ENCODE data around the gene HRK. TPM values are rescaled to one million over a fixed set of nuclear protein-coding genes. Genes with fewer than 3 reads are reported as not detected.
"Not testable (repeated sequence)": the region's sequence is repeated elsewhere in the genome, so short reads cannot be mapped to it uniquely, and the experiment has no call there.

Gene HRK
- polyA plus RNA-seq, 4 donors = 0.32 to 0.72 (median 0.58) TPM

- no peak for DNase-seq (ENCODE audit: low read depth in 4 of 4, low spot score in 3 of 4)
Measured at GRCh38 chr12:116827432-116827831, 53.8 kb downstream of the HRK start.

DNA sequence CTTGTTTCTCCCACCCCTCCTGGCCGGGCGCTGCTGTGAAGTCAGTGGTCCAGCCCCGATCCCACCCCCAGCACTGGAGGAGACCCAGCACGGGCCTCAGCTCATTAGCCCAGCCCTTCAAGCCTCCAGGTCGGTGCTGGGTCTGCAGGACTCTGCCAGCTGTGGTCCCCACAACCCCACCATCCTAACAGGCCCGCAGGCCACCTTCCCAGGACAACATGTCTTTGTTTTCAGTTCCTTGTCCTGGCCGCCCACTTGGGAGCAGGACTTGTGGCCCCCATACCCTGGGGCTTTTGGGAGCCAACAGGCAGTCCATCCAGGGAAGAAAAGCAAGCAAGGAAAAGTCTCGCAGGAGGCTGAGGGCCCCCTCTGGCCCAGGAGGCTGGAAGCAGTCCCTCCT is 60.0 kb downstream of the HRK start:
- DNase-seq (ENCODE audit: low read depth in 4 of 4, low spot score in 3 of 4) = no peak

DNA sequence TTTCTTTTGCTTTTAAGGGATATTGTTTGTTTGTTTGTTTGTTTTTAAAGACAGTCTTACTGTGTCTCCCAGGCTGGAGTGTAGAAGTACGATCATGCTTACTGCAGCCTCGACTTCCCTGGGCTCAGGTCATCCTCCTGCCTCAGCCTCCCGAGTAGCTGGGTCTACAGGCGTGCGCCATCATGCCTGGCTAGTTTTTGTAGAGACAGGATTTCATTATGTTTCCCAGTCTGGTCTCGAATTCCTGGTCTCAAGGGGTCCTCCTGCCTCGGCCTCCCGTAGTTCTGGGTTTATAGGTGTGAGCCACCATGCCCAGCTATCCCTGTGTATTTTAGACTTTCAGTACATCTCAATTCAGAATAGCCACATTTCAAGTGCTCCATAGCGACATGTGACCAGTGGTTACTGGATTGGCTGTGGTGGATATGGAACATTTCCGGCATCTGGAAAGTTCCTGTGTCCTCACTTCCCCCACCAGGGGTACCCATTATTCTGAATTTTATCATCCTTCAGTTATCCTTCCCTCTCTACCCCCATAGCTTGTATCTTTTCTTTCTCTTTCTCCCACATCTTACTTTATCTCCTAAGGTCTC is 61.1 kb downstream of the HRK start:
- DNase-seq (ENCODE audit: low read depth in 4 of 4, low spot score in 3 of 4) = no peak

DNA sequence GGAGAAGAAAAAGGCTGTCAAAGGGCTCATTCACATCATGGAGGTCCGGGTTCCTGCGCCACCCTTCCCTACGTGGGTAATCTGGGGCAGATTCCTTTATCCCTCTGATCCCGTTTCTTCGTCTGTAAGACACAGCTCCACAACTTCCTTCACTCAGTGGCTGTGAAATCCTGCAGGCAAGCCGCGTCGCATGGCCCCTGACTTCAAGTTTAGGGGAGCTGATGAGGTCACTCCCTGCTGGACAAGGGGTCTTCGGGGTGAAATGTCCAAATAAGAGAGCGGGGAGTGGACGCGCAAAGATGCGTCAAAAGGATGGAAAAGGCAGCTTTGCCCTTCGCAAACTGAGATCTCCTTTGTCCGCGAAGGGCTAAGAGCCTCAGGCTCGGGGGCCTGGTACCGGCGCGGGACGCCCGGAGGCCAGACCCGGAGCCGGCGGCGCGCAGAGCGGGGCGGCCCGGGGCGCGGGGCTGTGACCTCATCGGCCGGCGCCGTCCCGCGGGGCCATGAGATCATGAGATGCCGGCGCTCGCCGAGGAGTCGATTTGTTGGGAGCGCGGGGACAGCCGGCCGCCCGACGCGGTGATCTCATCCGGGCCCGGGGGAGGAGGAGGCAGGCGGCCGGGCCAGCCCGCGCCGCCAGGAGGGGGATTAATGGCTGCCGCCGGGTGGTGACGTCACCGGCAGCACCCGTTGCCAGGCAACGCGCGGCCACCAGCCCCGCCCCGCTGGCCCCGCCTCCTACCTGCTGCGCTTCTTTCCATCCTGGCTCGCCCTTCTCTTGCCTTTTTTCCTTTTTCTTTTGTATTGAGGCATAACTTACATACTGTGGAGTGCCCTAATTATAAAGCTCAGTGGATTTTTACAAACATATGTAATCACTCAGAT is 62.1 kb downstream of the HRK start:
- DNase-seq (ENCODE audit: low read depth in 4 of 4, low spot score in 3 of 4) = peak; percentile 68 to 82 (median 75)

DNA sequence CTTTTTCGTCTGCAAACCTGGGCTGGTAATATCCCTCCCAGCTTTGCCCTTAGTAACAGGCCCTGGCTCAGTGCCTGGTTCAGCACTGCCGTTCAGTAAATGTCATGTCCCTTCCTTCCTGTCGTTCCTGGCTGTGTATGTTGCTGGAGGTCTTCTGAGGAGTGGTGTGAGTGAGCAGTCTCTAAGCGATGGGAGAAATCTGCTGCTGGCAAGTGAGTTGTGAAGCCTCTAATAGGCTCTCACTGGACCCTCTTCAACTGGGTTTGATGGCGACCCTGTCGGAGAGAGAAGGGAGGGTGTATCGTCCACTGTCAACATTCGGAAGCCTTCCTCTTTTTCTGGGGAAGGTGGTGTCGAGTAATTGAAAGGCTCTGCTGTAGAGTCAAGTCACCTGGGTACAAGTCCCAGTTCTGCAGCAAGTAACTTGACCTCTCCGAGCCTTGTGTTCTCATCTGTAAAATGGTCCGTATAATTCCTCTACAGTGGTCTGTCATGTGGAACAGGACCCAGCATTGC is 62.8 kb downstream of the HRK start:
- no peak for DNase-seq (ENCODE audit: low read depth in 4 of 4, low spot score in 3 of 4)

GRCh38 chr12:116814766-116815165 is 66.5 kb downstream of the HRK start:
- not testable (repeated sequence) for DNase-seq (ENCODE audit: low read depth in 4 of 4, low spot score in 3 of 4)

DNA sequence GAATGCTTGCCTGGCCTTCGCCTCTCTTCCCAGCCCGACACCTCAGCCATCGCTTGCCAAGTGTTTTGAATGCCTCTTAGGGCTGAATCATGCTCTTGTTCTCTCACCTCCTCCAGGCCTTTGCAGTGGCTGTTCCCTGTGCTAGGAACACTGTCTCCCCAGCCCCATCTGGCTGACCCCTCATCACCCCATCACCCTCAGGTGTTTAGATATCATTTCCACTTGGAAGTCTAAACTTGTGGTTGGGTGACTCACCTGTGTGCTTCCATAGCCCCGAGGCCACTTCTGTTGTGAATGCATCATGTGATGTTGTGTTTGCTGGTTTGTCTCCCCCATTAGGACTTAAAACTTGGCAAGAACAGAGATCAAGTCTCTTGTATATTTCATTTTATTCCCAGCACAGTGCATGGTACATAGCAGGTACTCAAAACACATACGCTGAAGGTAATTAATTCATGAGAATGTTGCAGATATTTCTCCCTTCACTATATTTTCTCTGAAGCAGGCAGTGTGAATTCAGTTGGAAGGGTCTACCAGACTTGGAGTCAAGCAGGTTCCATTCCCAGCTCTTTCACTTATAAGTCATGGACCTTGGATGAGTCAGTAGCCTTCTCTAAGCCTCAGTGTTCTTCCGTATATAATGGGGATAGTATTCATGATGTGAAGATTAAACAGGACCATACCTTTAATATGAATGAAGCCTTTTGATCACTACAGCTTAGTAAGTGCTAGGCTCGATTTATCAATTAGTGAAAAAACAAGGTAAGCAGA is 67.8 kb downstream of the HRK start:
- DNase-seq (ENCODE audit: low read depth in 4 of 4, low spot score in 3 of 4) = no peak

DNA sequence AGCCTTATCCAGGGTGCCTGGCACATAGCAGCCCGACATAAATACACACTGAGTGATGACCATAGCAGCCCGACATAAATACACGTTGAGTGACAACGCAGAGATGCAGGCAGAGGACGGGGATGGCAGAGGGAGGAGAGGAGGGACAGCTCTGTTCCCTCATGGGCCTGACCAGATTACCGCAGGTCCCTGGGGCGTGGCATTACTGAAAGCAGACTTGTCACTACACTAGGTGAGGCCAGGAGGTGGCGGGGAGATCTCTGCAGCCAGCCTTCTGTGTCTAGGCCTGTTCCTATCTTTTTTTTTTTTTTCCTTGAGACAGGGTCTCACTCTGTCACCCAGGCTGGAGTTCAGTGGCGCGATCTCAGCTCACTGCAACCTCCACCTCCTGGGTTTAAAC is 69.0 kb downstream of the HRK start:
- no peak for DNase-seq (ENCODE audit: low read depth in 4 of 4, low spot score in 3 of 4)

DNA sequence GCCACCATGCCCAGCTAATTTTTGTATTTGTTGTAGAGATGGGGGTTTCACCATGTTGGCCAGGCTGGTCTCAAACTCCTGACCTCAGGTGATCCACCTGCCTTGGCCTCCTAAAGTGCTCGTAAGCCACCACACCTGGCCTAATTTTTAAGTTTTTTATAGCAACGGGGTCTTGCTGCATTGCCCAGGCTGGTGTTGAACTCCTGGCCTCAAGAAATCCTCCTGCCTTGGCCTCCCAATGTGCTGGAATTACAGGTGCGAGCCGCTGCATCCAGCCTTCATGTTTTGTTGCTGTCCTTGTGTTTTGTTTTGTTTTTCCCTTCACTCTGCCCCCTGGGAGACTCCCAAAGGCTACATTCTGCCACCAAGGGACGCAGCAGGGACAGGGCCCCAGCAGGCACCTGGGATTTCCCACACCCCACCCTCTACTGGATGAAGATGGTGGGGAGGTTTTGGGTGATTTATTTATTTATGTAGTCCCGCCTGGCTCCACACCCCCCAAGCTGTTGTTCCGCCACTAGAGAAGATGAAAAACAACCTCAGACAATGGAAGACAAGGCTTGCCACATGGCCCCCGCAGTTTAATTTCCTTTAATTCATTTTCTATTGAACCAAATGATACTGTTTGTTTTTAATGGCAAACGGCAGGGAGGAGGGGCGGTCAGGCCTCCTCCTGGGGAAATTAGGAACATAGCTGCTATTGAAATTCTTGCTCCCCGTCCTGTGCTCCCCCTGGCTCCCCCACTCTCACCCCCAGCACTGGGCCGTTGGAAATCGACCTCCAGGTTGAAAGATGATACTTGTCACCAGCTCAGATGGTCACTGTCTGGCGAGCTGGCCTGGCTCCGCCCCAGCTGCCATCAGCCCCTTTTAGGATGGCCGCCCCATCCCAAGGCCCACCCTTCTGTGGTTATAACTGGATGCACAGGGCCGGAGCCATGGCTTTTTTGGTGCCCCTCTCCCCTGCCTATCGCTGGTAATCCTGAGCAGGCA is 72.8 kb downstream of the HRK start:
- DNase-seq (ENCODE audit: low read depth in 4 of 4, low spot score in 3 of 4) = peak in 1 of 4 donors; percentile 24

DNA sequence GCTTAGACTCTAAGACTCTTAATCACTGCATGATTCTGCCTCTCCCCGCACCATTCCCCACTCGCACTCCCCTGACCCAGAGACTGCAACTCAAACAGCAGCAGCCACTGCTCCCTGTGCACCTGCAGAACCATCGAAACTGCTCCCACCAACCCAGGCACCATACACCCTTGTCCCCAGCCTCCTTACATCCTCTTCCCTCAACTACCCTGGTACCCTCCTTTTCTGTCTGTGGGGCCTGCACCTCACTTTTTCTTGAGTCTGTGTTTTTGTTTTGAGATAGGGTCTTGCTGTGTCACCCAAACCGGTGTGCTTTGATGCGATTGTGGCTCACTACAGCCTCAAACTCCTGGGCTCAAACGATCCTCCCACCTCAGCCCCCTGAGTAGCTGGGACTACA is 73.7 kb downstream of the HRK start:
- DNase-seq (ENCODE audit: low read depth in 4 of 4, low spot score in 3 of 4) = no peak

- DNase-seq (ENCODE audit: low read depth in 4 of 4, low spot score in 3 of 4) = no peak
Measured at GRCh38 chr12:116806845-116807440, 74.3 kb downstream of the HRK start.

Other genes starting within 250 kb of the HRK start
- gene SPRING1, start 143.4 kb downstream of the HRK start, polyA plus RNA-seq (ENCODE audit: insufficient read length in 4 of 4) = 10 to 100 TPM; 23.4 to 38.5 (median 32.7) TPM
- 1 to 10 TPM; 2.6 to 6.8 (median 6.3) TPM for gene RNFT2, start 143.1 kb downstream of the HRK start, polyA plus RNA-seq (ENCODE audit: insufficient read length in 4 of 4)
- 10 to 100 TPM; 22.7 to 25.5 (median 23.8) TPM for gene FBXW8, start 29.5 kb upstream of the HRK start, polyA plus RNA-seq (ENCODE audit: insufficient read length in 4 of 4)
- gene TESC, start 218.0 kb upstream of the HRK start, polyA plus RNA-seq (ENCODE audit: insufficient read length in 4 of 4) = 10 to 100 TPM in 3 of 4 donors, 1 to 10 TPM in 1; 9.5 to 12.5 (median 11.1) TPM